IMR-90 (cell line): Measurements from ENCODE around the gene SRPX2. TPM values are rescaled to one million over a fixed set of nuclear protein-coding genes. Genes with fewer than 3 reads are reported as not detected.
A peak's percentile ranks its signal among the peaks of the same experiment; 100 is the strongest.

Experiments used
- ATAC-seq: fragments of 200-7000 bp; cut with Tn5 transposase; 2 replicates; pipeline ENCODE4 v1.9.1; 2020; ENCODE audit warnings: low read depth, mild to moderate bottlenecking, moderate library complexity
- BruUV-seq: library from RNA; stranded (reverse); fragments of 400-500 nt; replicated peaks from 2 replicates; lab custom pipeline; 2021; lab: Mats Ljungman, UMichigan
- CTCF ChIA-PET: fragments of 300-600 bp; formaldehyde crosslinking; extraction: SDS; loops from one replicate; lab custom pipeline; 2021; ENCODE audit warnings: antibody characterized with exemption; lab: Yijun Ruan, JAX
- POLR2A ChIA-PET: fragments of 300-600 bp; sonication (Branson Sonifier 250); formaldehyde crosslinking; loops from one replicate; lab custom pipeline; 2022; ENCODE audit warnings: antibody characterized with exemption; ENCODE audit not compliant: unreplicated experiment; lab: Charles Lee
- DNase-seq: peaks from one replicate; pipeline ENCODE4 v3.0.0; 2013
- H2AFZ ChIP-seq: replicated peaks from 2 replicates; pipeline ENCODE3; 2013; ENCODE audit warnings: low read length, mild to moderate bottlenecking; ENCODE audit not compliant: poor library complexity
- H2AK5ac ChIP-seq: 2 replicates; pipeline ENCODE4 v1.6.1; 2013; ENCODE audit warnings: low read depth, low read length, inconsistent platforms
- H2AK9ac ChIP-seq: replicated peaks from 2 replicates; pipeline ENCODE3; 2013; ENCODE audit warnings: mild to moderate bottlenecking, low read depth, low read length, moderate library complexity; ENCODE audit not compliant: poor library complexity
- H2BK120ac ChIP-seq: 2 replicates; pipeline ENCODE4 v1.6.1; 2013; ENCODE audit warnings: low read depth, low read length, inconsistent platforms
- H2BK15ac ChIP-seq: 3 replicates; pipeline ENCODE4 v1.6.1; 2013; ENCODE audit warnings: low read depth, low read length, inconsistent platforms
- H2BK20ac ChIP-seq: 2 replicates; pipeline ENCODE4 v1.6.1; 2013; ENCODE audit warnings: low read depth, mild to moderate bottlenecking, inconsistent platforms, low read length, moderate library complexity
- H2BK5ac ChIP-seq: 2 replicates; pipeline ENCODE4 v1.6.1; 2013; ENCODE audit warnings: mild to moderate bottlenecking, low read depth, low read length, inconsistent platforms; ENCODE audit not compliant: poor library complexity, severe bottlenecking
- H3K14ac ChIP-seq: replicated peaks from 2 replicates; pipeline ENCODE4 v1.6.1; 2013; ENCODE audit warnings: low read depth, low read length, inconsistent platforms
- H3K18ac ChIP-seq: 2 replicates; pipeline ENCODE4 v1.6.1; 2013; ENCODE audit warnings: low read depth, low read length, control low read depth
- H3K23ac ChIP-seq: 2 replicates; pipeline ENCODE4 v1.6.1; 2013; ENCODE audit warnings: low read depth, low read length, inconsistent platforms
- H3K27ac ChIP-seq: 2 replicates; pipeline ENCODE4 v1.5.1; 2013; ENCODE audit warnings: mild to moderate bottlenecking, control low read depth, low read length; ENCODE audit not compliant: insufficient read depth
- H3K27me3 ChIP-seq: 2 replicates; pipeline ENCODE4 v1.6.1; 2013; ENCODE audit warnings: low read length; ENCODE audit not compliant: control insufficient read depth, insufficient read depth
- H3K36me3 ChIP-seq: 2 replicates; pipeline ENCODE4 v1.6.1; 2013; ENCODE audit warnings: low read length, mixed read lengths; ENCODE audit not compliant: control insufficient read depth, insufficient read depth
- H3K4ac ChIP-seq: 2 replicates; pipeline ENCODE4 v1.6.1; 2013; ENCODE audit warnings: low read depth, low read length, inconsistent platforms
- H3K4me1 ChIP-seq: 2 replicates; pipeline ENCODE4 v1.6.1; 2013; ENCODE audit warnings: low read length, mixed read lengths; ENCODE audit not compliant: control insufficient read depth, insufficient read depth
- H3K4me2 ChIP-seq: 2 replicates; pipeline ENCODE4 v1.6.1; 2013; ENCODE audit warnings: low read depth, mild to moderate bottlenecking, control low read depth, low read length, moderate library complexity
- H3K4me3 ChIP-seq: 2 replicates; pipeline ENCODE4 v1.5.1; 2013; ENCODE audit warnings: low read depth, mild to moderate bottlenecking, control low read depth, low read length, moderate library complexity; ENCODE audit not compliant: insufficient read depth
- H3K56ac ChIP-seq: 2 replicates; pipeline ENCODE4 v1.6.1; 2013; ENCODE audit warnings: low read length, inconsistent platforms; ENCODE audit not compliant: insufficient read depth; ENCODE audit errors: extremely low read depth
- H3K79me1 ChIP-seq, 2 experiments: 2 replicates each; pipeline ENCODE4 v1.6.1; 2013; ENCODE audit warnings: low read length in 2 of 2, inconsistent platforms in 1 of 2, low read depth in 1 of 2
- H3K9ac ChIP-seq: 2 replicates; pipeline ENCODE4 v1.6.1; 2013; ENCODE audit warnings: low read depth, low read length, control low read depth
- H3K9me1 ChIP-seq: 2 replicates; pipeline ENCODE4 v1.6.1; 2013; ENCODE audit warnings: low read length, inconsistent platforms; ENCODE audit not compliant: insufficient read depth
- H3K9me3 ChIP-seq: 2 replicates; pipeline ENCODE4 v1.6.1; 2013; ENCODE audit warnings: low read length; ENCODE audit not compliant: control insufficient read depth, insufficient read depth
- H4K20me1 ChIP-seq: 2 replicates; pipeline ENCODE4 v1.6.1; 2013; ENCODE audit warnings: low read length, inconsistent platforms; ENCODE audit not compliant: insufficient read depth
- H4K5ac ChIP-seq: 2 replicates; pipeline ENCODE4 v1.6.1; 2013; ENCODE audit warnings: mild to moderate bottlenecking, low read depth, low read length, control low read depth
- H4K8ac ChIP-seq, 2 experiments: 2 replicates each; pipeline ENCODE4 v1.6.1; 2013; ENCODE audit warnings: low read depth in 2 of 2, low read length in 2 of 2, control low read depth in 1 of 2, inconsistent platforms in 1 of 2
- H4K91ac ChIP-seq: 2 replicates; pipeline ENCODE4 v1.6.1; 2013; ENCODE audit warnings: low read depth, low read length, inconsistent platforms; ENCODE audit not compliant: insufficient read depth
- FOS ChIP-seq: fragments of 150-350 bp; IDR thresholded peaks from 2 replicates; pipeline ENCODE4 v1.6.1; 2016; ENCODE audit warnings: low read depth, low read length
- MAFK ChIP-seq: IDR thresholded peaks from 2 replicates; pipeline ENCODE4 v1.6.1; 2012; ENCODE audit warnings: low read depth, low read length, improper control_type of control experiment
- MAZ ChIP-seq: IDR thresholded peaks from 2 replicates; pipeline ENCODE4 v1.6.1; 2012; ENCODE audit warnings: low read depth, mild to moderate bottlenecking, low read length, improper control_type of control experiment, moderate library complexity, borderline replicate concordance
- RAD21 ChIP-seq: IDR thresholded peaks from 2 replicates; pipeline ENCODE4 v1.6.1; 2012; ENCODE audit warnings: low read length, improper control_type of control experiment
- SMC3 ChIP-seq: fragments of 150-350 bp; IDR thresholded peaks from 2 replicates; pipeline ENCODE4 v1.6.1; 2016; ENCODE audit warnings: low read depth, mild to moderate bottlenecking, antibody characterized with exemption, low read length, moderate library complexity
- WGBS, 2 experiments: methylation state at CpG; one replicate each; pipeline versions ENCODE4 v1.1.5 to v1.1.7; 2013; ENCODE audit warnings: missing lambda C conversion rate in 2 of 2; ENCODE audit not compliant: insufficient read length in 1 of 2; ENCODE audit errors: extremely low coverage in 2 of 2; 5-methylcytosine and 5-hydroxymethylcytosine counted together
- dilution Hi-C: fragments of 300-500 bp; cut with HindIII; formaldehyde crosslinking; loops from one replicate; pipeline ENCODE4 v1.14.3; 2018; ENCODE audit warnings: low sequenced_read_pairs; ENCODE audit not compliant: unreplicated experiment
- in situ Hi-C: fragments of 300-500 bp; cut with MboI; formaldehyde crosslinking; loops from 3 replicates; pipeline ENCODE4 v1.14.3; 2019; ENCODE audit warnings: low sequenced_read_pairs, inconsistent platforms, mixed read lengths
- intact Hi-C: fragments of 100-400 bp; cut with micrococcal nuclease; formaldehyde crosslinking; loops from 2 replicates; pipeline ENCODE4 v1.10.0; 2022
- polyA plus RNA-seq, 3 experiments: library from polyadenylated mRNA; depleted of rRNA; stranded (reverse); fragments of >200 nt; gene quantifications; 2 replicates each; pipeline ENCODE4 v1.2.3, GENCODE V29; 2012; ENCODE audit warnings: low replicate concordance in 1 of 3
- total RNA-seq: library from RNA; depleted of rRNA; stranded (reverse); fragments of >200 nt; gene quantifications from 2 replicates; pipeline ENCODE4 v1.2.3, GENCODE V29; 2012
- TF ChIP-seq, protein P1 (sequence below): fragments of 150-350 bp; IDR thresholded peaks from 2 replicates; pipeline ENCODE4 v1.6.1; 2017; ENCODE audit warnings: mild to moderate bottlenecking, antibody characterized with exemption, low read length, low read depth

SRPX2 gene
- total and polyA plus RNA-seq, 2 of the 4 experiments (the other 2 are of a cell fraction), result 20.6 to 43.1 TPM

DNA sequence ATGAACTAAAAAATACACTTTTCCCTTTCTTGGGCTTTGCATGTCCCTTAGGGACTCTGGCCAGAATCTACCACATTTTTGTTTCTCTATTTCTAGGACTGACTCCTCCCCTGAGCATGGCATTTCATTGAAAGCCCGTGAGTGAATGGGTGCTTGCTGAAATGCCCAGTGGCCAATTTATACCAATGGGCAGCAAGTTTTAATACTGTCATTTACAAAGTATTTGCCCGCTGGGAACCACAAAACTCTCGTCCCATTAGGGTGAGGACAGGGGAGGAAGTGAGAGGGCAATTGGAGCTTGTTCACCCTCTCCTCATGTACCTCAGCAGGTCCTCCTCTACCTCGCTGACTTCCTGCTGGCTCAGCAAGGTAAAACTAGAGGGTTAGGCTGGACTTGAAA, 1.1 kb downstream of the SRPX2 start:
- no peak overlapping the region for H4K5ac ChIP-seq
- in situ Hi-C loops (no loop called here), intact Hi-C loops (no loop called here), dilution Hi-C loops (no loop called here)
- H3K27ac ChIP-seq, result peak overlapping the region; percentile 29; the same call in 1 of the 2 replicates
- H3K14ac ChIP-seq, result peak overlapping the region; percentile 49
- peak overlapping the region; percentile 68 for H3K4ac ChIP-seq
- no peaks in the 10 kb centered on the region for H4K20me1 ChIP-seq
- peak overlapping the region; percentile 41; the same call in 1 of the 2 replicates for H4K91ac ChIP-seq
- H2AK9ac ChIP-seq, result peak overlapping the region; percentile 20
- H3K4me3 ChIP-seq, result peak overlapping the region; percentile 47
- no peaks in the 10 kb centered on the region for H3K9me3 ChIP-seq
- ChIA-PET POLR2A (no interaction called here), CTCF (no interaction called here)
- TF ChIP-seq MAZ (no peak), FOS (no peak), RAD21 (no peak), MAFK (no peak), SMC3 (no peak)
- TF ChIP-seq, protein P1, sequence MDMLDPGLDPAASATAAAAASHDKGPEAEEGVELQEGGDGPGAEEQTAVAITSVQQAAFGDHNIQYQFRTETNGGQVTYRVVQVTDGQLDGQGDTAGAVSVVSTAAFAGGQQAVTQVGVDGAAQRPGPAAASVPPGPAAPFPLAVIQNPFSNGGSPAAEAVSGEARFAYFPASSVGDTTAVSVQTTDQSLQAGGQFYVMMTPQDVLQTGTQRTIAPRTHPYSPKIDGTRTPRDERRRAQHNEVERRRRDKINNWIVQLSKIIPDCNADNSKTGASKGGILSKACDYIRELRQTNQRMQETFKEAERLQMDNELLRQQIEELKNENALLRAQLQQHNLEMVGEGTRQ, result no peak
- H3K9ac ChIP-seq, result peak overlapping the region; percentile 78; the same call in 1 of the 2 replicates
- BruUV-seq, result no TSS peak
- H4K8ac ChIP-seq, result peak overlapping the region; percentile 21 to 51; a peak in 3 of 4 replicates
- WGBS, 2 experiments, result no CpG with 5 or more reads among the region's 4 CpGs
- peak overlapping the region; percentile 87 for H3K4me2 ChIP-seq
- peak overlapping the region; percentile 83 for H3K18ac ChIP-seq
- peak overlapping the region; percentile 39; the same call in 1 of the 2 replicates for H3K23ac ChIP-seq
- H2BK5ac ChIP-seq, result peak overlapping the region; percentile 38
- ATAC-seq (no peak), DNase-seq (no peak)
- 0 out of 3 replicates have a peak overlapping the region, but pooled peaks have one; percentile 49 for H2BK15ac ChIP-seq
- H2BK120ac ChIP-seq, result peak overlapping the region; percentile 77; the same call in 1 of the 2 replicates
- peaks cover 2% of the 10 kb centered on the region; the same call in 1 of the 2 replicates for H3K27me3 ChIP-seq
- 0 out of 2 replicates have a peak overlapping the region, but pooled peaks have one; percentile 0 for H3K56ac ChIP-seq
- no peaks in the 10 kb centered on the region for H3K36me3 ChIP-seq
- H3K4me1 ChIP-seq, result peaks cover 19% of the 10 kb centered on the region
- H2BK20ac ChIP-seq, result peak overlapping the region; percentile 46; the same call in 1 of the 2 replicates
- peaks cover 0 to 11% of the 10 kb centered on the region in 2 experiments; a peak in 2 of 4 replicates for H3K79me1 ChIP-seq
- H3K9me1 ChIP-seq, result peaks cover 8% of the 10 kb centered on the region
- H2AK5ac ChIP-seq, result peak overlapping the region; percentile 36
- peak overlapping the region; percentile 30 for H2AFZ ChIP-seq
